HL-60/S4 treated with retinoic acid at 250 ng/mL for 4 days and 3 days (cell line): Measurements from ENCODE around the gene FAM177B.
"Not testable (repeated sequence)": the region's sequence is repeated elsewhere in the genome, so short reads cannot be mapped to it uniquely, and the experiment has no call there.

Experiments used
- in situ Hi-C: fragments of 300-500 bp; cut with MboI; formaldehyde crosslinking; loops from 2 replicates; pipeline ENCODE4 v1.7.0; 2022; ENCODE audit warnings: low sequenced_read_pairs

The FAM177B gene

GRCh38 chr1:222739465-222739864 is 2.5 kb downstream of the FAM177B start:
- in situ Hi-C loops, result no loop called here

- in situ Hi-C loops, result no loop called here
These were observed 2.9 kb downstream of the FAM177B start for GRCh38 chr1:222739929-222740328.

DNA sequence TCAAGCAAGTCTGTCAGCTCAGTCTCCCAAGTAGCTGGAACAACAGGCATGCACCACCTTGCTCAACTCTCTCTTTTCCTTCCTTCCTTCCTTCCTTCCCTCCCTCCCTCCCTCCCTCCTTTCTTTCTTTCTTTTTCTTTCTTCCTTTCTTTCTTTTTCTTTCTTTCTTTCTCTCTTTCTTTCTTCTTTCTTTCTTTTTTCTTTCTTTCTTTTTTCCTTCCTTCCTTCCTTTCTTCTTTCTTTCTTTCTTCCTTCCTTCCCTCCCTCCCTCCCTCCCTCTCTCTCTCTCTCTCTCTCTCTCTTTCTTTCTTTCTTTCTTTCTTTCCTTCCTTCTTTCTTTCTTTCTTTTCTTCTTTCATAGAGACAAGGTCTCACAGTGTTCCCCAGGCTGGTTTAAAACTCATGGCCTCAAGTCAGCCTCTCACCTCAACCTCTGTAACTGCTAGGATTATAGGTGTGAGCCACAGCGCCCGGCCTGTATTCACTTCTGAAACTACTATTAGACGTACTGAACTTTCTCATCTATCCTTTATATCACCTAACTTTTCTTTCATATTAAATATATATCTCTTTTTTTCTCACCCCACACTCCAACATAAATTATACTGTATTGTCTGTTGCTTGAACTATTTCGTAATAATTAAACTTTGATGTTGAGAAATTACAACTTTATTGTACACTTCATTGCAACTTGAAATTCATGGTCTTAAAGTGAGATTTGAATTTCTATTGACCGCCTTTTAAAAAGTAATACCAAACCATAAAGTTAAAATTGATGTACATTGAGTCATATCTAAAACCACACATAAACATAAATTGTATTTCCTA is 4.8 kb downstream of the FAM177B start:
- in situ Hi-C loops, result not testable (repeated sequence)

DNA sequence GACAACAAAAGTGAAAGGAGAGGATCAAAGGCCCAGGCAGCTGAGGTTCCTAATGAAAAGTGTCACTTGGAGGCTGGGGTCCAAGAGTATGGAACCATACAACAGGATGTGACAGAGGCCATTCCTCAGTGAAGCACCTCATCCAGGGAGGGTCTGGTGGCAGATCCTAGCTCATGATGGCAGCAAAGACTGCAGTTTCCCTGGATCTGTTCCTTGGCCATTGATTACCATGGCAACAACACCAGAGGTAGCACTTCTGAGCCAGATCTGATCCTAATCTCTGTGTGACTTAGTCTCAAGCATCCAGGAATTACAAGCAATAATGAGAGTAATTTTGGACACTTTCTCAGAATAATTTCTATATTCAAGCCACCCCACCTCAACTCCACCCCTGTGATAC is 12.9 kb downstream of the FAM177B start:
- in situ Hi-C loops, result no loop called here

- in situ Hi-C loops, result no loop called here
These were observed 13.6 kb downstream of the FAM177B start for GRCh38 chr1:222750651-222751050.

- in situ Hi-C loops, result no loop called here
These were observed 14.3 kb downstream of the FAM177B start for GRCh38 chr1:222751255-222751654.

DNA sequence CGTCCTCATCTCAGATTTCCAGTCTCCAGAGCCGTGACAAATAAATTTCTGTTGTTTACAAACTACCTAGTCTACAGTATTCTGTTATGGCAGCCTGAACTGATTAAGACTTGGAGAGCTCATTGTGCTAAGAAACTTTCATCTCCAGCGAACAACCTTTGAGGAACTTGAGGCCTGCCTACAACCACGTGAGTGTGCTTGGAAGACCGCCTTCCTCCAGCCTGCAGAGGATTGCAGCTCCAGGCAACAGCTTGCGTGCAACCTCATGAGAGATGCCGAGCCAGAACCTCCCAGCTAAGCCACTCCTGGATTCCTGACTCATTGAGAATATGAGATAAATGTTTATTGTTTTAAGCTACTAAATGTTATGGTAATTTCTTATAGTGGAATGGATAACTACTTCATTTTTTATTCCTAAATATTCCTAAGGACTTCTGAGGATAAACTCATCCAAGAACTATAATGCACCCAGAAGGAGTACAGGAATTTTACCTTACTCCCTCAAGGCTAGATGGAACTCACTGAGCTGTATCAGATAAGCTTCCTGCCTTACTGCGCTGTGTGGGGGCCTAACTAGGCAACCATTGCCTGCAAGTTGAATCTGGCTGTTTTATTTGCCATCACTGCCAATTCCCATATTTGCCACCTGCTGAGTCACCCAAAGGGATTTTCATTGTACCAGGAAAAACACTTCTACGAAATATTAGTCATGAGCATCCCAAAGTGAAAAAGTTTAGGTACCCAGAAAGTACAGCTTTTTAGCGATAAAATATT is 17.6 kb downstream of the FAM177B start:
- in situ Hi-C loops, result no loop called here

DNA sequence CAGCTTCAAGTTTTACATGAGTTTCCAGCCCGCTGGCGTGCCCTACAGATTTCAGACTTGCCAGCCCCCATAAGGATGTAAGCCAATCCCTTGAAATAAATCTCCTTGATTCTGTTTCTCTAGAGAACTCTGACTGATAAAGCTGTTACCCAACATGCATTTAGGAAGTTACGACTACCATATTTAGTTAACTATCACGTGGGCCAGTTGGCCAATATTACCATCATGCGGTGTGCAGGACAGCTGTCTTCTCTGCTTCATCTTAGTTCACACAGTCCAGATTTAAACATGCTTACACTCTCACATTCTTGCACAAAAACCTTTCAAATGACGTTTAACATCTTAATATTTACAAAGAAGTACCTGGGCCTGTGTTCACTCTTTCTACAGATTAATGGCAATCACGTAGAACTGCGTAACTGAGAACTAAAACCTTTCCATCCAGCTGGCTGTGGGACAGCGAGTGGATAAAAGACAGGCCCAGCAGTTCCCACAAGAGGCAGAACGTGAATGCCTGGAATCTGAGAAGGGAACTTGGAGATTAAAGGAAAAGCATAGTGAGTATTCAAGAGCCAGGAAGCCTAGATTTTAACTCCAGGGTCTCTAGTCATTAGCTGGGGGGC is 20.8 kb downstream of the FAM177B start:
- in situ Hi-C loops, result no loop called here

- in situ Hi-C loops, result no loop called here
These were observed 22.5 kb downstream of the FAM177B start for GRCh38 chr1:222759451-222760035.

DNA sequence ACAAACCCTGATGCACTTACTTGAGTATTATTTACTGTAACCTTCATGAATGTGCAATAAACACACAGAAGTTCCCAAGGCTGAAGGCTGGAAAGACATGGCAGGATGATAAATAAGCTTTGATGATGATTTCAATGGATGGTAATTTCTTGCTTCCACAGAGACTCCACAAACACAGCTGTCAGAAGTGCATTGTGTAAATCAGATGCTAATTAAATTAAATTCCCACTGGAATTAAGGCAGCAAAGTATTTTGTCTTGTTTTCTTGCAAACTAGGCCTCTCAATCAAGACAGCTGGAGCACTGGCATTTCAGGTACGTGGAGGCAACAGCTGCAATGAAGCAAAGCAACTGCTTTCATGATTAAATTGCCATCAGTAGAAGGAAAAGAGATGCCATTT is 24.1 kb downstream of the FAM177B start:
- in situ Hi-C loops, result no loop called here

DNA sequence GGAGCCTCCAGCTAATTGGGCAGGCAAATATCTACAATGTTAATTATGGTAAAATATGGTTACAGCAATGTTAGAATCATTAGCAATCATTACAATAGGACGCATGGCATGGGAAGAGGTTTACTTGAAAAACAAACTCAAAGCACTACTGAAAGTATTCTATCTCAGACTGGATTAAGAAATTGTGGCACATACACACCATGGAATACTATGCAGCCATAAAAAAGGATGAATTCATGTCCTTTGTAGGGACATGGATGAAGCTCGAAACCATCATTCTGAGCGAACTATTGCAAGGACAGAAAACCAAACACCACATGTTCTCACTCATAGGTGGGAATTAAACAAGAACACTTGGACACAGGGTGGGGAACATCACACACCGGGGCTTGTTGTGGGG is 25.2 kb downstream of the FAM177B start:
- in situ Hi-C loops, result not testable (repeated sequence)

DNA sequence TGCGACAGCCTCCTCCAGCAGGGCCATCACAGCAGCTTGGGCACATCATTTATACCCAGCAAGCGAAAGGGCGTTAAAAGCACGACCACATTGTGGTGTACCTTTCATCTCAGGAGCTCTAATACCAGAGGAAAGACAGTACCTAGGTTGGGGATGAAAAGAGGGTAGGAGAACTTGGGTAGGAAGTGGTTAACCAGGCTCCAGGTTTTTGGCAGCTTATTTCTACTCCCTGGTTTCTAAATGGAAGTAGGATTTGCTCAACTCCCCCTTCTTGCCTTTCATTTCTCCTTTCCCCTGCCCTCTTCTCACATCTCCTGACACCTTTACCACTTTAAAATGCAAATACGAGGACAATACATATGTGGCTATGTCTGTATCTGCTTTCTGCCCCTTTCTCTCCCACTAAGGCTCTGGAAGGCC is 30.2 kb downstream of the FAM177B start:
- in situ Hi-C loops, result no loop called here

DNA sequence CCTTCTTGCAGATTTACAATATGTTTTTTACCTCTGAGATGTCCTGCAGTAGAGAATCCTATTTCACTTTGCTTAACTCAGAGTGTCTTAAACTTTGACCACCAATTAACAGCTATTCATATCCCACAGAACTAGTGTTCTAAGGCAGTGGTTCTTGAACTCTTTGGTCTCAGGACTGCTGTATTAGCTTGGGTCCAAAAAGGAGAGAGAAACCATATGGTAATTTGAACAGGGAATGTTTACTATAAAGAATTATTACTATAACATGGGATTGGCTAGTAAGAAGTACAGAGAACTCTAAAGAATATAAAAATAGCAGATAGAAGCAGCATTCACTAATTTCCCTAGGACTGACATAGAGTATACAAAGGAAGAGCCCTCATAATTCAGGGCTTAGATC is 31.6 kb downstream of the FAM177B start:
- in situ Hi-C loops, result no loop called here

DNA sequence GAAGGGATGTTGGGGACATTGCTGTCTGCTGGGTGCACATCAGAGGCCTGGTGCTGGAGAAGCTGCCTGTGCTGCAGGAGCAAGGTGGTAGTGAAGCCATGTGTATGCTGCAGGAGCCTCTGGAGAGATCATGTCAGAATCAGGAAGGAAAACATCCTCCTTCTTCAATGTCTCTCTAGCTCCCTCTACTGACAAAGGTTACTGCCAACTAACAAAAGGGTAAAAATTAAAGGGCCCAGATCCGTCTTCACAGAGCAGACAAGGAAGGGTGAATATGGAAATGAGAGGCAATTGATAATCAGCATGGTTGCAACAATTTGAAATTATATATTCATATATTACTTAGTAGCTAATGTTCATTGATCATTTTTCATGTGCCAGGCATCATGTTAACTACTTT is 32.2 kb downstream of the FAM177B start:
- in situ Hi-C loops, result no loop called here

- in situ Hi-C loops, result no loop called here
These were observed 33.1 kb downstream of the FAM177B start for GRCh38 chr1:222769971-222770620.

- in situ Hi-C loops, result no loop called here
These were observed 36.0 kb downstream of the FAM177B start for GRCh38 chr1:222772996-222773379.

- in situ Hi-C loops, result no loop called here
These were observed 40.5 kb downstream of the FAM177B start for GRCh38 chr1:222777463-222777862.

DNA sequence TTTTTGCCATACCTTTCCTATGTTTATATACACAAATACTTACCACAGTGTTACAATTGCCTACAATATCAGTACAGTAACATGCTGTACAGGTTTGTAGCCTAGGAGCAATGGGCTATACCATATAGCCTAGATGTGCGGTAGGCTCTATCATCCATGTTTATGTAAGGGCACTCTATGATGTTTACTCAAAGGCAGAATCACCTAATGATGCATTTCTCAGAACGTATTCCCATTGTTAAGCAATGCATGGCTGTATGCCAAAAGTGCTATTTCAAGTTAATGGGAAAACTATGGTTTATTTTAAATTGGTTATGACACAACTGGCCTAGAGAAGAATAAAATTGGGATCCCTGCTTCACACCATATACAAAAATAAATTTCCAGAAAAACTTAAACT is 41.0 kb downstream of the FAM177B start:
- in situ Hi-C loops, result no loop called here

DNA sequence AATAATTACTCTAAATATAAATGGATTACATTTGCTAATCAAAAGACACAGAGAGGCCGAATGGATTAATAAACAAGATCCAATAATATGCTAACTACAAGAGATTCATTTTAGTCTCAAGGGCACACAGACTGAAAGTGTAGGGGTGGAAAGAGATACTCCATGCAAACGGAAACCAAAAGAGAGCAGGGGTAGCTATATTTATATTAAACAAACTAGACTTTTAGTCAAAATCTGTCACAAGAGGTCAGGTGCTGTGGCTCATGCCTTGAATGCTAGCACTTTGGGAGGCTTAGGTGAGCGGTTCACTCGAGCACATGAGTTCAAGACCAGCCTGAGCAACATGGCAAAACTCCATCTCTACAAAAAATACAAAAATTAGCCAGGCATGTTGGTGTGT is 44.2 kb downstream of the FAM177B start:
- in situ Hi-C loops, result no loop called here

DNA sequence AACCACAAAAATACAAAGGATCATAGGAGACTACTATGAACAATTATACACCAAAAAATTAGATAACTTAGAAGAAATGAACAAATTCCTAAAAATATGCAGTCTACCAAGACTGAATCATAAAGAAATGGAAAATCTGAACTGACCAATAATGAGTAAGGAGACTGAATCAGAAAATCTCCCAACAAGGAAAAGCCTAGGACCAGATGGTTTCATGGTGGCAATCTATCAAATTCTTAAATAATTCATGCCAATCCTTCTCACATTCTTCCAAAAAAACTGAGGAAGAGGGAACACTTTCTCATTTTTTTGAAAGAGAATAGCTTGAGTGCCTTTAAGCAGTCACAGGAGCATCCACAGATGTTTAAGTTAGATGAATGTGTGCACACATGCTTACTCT is 46.0 kb downstream of the FAM177B start:
- in situ Hi-C loops, result no loop called here

DNA sequence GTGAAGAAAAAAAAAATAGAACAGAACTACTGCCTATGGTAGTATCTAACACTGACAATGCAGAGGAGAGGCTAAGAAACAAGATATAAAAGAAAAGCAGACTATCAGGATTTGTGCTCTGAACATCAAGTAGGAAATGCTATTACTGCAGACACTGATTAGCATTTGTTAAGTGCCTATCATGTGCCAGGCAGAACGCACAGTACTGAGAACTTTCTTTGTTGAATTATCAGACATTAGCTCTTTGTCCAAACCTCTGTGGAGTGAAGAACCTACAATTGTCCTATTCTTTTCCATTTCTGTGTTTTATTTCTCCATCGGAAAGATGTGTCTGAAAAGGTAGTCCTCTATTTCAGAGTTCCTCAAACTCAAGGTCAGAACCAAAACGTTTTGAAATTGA is 47.4 kb downstream of the FAM177B start:
- in situ Hi-C loops, result no loop called here
